AG09309 (cell line): ENCODE measurements around the gene C14orf93.

ENCODE experiments used
- DNase-seq: peaks from one replicate; pipeline ENCODE4 v3.0.0-alpha.2; 2010; ENCODE audit warnings: low read depth
- H3K4me3 ChIP-seq: 2 replicates; pipeline ENCODE4 v1.5.1; 2011; ENCODE audit warnings: mild to moderate bottlenecking, low read depth, low read length, moderate library complexity; ENCODE audit not compliant: control insufficient read depth
- TF ChIP-seq, protein P1 (sequence below): IDR thresholded peaks from 2 replicates; pipeline ENCODE4 v1.5.1; 2011; ENCODE audit warnings: mild to moderate bottlenecking, low read depth, low read length, inconsistent platforms; ENCODE audit not compliant: insufficient read depth, control insufficient read depth; ENCODE audit errors: missing control alignments

Gene C14orf93

GRCh38 chr14:22981876-22982476, 28.0 kb downstream of the C14orf93 start:
- TF ChIP-seq, protein P1, sequence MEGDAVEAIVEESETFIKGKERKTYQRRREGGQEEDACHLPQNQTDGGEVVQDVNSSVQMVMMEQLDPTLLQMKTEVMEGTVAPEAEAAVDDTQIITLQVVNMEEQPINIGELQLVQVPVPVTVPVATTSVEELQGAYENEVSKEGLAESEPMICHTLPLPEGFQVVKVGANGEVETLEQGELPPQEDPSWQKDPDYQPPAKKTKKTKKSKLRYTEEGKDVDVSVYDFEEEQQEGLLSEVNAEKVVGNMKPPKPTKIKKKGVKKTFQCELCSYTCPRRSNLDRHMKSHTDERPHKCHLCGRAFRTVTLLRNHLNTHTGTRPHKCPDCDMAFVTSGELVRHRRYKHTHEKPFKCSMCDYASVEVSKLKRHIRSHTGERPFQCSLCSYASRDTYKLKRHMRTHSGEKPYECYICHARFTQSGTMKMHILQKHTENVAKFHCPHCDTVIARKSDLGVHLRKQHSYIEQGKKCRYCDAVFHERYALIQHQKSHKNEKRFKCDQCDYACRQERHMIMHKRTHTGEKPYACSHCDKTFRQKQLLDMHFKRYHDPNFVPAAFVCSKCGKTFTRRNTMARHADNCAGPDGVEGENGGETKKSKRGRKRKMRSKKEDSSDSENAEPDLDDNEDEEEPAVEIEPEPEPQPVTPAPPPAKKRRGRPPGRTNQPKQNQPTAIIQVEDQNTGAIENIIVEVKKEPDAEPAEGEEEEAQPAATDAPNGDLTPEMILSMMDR = no peak
- DNase-seq = no peak
- H3K4me3 ChIP-seq = peak overlapping the region; percentile 80

DNA sequence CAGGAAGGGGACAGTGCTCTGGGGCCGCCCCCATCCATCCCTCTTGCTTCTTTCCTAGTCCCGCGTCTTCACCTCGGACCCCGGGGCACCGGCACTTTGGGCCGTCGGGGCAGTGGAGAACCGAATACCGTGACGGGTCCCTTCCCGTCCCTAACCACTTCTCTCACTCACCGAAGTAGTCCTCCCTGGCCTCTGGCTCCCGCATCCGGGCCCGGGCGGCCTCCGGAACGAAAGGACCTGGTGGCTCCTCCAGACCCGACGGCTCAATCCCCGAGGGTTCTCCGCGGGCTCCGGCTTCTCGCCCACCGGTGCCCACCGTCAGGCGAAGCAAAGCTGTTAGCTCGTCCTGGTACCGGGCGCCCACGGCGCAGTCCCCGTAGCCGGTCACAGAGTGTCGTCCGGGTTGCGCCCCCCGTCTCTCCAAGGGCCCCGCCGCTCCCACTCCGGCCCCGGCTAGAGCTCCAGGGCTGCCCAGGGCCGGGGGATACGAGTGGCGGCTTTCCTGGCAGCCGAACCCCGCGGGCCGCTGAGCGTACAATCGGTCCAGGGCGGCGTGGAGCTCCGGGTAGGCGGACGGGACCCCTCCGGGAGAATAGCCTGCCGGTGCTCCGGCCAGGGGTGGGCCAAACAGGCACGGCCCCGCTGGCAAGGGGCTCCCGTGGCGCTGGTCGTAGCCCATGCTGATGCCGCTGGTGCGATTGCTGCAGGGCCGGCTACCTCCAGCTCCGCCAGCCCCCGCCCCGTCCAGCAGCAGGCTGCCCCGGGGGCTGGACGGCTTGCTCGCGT, 28.7 kb downstream of the C14orf93 start:
- TF ChIP-seq, protein P1 = no peak
- H3K4me3 ChIP-seq = peak overlapping the region; percentile 80
- DNase-seq = no peak

- TF ChIP-seq, protein P1 = no peak
- DNase-seq = no peak
- peak overlapping the region; percentile 80 for H3K4me3 ChIP-seq
Observed at GRCh38 chr14:22980672-22981089, 29.3 kb downstream of the C14orf93 start.

DNA sequence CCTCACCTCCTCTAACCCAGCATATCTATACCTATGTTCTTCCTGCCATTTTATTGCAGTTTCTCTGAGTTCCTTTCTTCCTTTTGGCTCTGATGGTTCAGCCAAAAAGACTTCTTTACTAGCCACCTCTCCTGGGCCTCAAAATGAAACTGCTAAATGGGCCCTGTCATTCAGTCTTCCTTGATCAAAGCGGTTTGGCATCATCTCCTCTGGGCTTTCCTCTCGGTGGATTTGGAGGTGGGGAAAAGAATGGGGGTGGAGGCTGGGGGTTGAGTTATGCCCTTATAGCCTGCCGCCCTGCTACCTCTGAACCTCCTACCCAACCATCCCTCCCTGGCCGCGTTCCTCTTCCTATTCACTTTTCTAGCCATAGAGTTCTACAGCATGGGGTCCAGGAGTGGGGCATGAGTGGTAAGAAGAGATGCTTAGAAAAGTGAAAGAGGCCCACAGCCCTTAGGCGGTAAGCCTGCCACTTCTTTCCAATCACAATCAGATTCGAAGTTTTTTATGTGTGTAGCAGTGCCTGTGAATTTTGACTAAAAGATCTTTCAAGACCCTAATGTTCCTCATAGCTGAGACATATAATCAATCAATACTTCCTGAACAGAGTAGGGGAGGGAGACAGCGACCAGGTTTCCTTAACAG, 30.1 kb downstream of the C14orf93 start:
- DNase-seq = no peak
- TF ChIP-seq, protein P1 = no peak
- H3K4me3 ChIP-seq = peak overlapping the region; percentile 80

DNA sequence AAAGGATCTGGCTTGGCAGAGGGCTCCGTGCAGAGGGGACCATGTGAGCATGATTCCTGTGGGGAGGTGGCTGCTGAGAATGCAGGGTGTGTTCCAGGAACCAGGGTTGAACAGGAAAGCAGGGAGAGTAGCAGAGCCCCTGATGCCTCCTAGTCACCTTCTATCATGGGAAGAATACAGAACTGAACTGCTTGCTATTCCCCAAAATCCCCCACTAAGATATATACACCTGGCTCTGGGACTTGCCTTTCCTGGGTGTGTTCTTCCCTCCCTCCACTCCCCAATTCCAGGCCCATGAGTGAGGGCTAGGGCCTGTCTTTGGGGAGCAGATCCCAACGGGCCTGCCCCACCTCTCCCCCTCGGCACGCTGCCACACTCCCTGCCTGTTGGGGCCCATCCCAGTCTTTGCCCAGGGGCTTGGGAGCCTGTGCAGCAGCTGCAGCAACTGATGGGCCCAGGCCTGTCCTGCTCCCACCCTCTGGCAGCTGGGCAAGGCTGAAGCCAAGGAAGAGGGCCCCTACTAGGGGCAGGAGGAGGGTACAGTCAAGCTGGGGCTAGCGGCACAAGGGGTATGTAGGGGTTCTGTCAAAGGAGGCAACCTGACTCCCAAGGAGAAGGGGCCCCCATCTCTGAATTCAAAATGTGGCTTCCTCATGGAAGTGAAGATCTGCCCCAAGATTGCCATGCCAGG, 30.8 kb downstream of the C14orf93 start:
- peak overlapping the region; percentile 80 for H3K4me3 ChIP-seq
- TF ChIP-seq, protein P1 = no peak
- no peak for DNase-seq

DNA sequence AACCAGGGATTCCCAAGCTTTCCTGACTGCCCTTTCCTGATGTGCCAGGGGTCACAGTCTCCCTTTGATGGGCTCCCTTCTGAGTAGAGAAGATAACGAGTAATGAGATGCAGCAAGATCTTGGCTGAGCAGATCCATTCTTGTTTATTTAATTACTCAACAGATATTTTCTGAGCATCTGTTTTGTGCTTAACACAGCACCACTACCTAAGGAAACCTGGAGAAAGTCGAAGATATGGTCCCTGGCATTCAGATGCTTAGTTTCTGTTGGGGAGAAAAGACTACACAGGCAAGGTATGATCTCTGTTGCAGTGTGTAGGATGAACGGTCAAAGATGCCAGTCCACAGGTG, 31.5 kb downstream of the C14orf93 start:
- no peak for DNase-seq
- H3K4me3 ChIP-seq = no peak overlapping the region; the same call in 1 of the 2 replicates
- TF ChIP-seq, protein P1 = no peak
